ENCODE measurements around the gene B3GNT9. TPM values are rescaled to one million over a fixed set of nuclear protein-coding genes. Genes with fewer than 3 reads are reported as not detected.

B3GNT9 gene
- polyA plus RNA-seq, 1 of the 3 experiments (the other 2 are of a cell fraction), result 9.9 TPM

DNA sequence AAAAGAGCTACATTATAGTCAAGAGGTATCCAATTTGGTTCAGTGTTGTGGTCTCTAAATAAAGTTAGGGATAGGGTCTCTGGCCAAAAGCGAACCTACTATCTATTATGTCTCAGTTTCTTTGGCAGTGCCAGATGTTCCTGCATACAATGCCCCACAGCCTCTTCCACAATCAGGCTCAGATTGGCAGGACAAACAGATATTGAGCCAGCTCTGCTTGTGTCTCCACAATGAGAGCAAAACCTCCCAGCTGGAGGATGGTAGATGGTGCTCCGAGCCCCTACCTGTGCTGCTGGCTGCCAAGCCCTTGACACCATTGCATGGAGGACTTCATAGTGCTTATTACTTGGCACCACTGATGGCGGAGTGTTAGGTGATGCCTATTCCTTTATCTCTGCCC lies 21.4 kb downstream of the B3GNT9 start (continued):
- TF ChIP-seq ZBTB33 (IDR thresholded peaks at IDR 0.05; ENCODE audit: borderline replicate concordance, low read depth), result no peak
- TF ChIP-seq YY1 (IDR thresholded peaks at IDR 0.05; ENCODE audit: low read depth), result no peak
- TF ChIP-seq, protein P1, sequence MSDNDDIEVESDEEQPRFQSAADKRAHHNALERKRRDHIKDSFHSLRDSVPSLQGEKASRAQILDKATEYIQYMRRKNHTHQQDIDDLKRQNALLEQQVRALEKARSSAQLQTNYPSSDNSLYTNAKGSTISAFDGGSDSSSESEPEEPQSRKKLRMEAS (IDR thresholded peaks at IDR 0.05; ENCODE audit: low read depth), result no peak
- TF ChIP-seq FOXJ3 (CRISPR knock-in tag; IDR thresholded peaks at IDR 0.05), result no peak
- no peak for TF ChIP-seq TAF1 (IDR thresholded peaks at IDR 0.05; ENCODE audit: borderline replicate concordance, low read depth, low read length)
- TF ChIP-seq RFX5 (IDR thresholded peaks at IDR 0.05; ENCODE audit: low read length), result no peak
- no peak for TF ChIP-seq NFIC (IDR thresholded peaks at IDR 0.05; ENCODE audit: borderline replicate concordance)

- Histone ChIP-seq H3K9me3 (no peaks in the 10 kb centered on the region), H3K9ac (no peak overlapping the region), H3K4me3 (ENCODE audit: low read depth in 2 of 2, low read length in 1 of 2) (no peak overlapping the region), H3K27me3 (ENCODE audit: insufficient read depth) (no peaks in the 10 kb centered on the region), H3K4me2 (no peak overlapping the region), H3K4me1 (ENCODE audit: control insufficient read depth in 1 of 2, insufficient read depth in 2 of 2, low read depth in 1 of 2, low read length in 1 of 2) (no peaks in the 10 kb centered on the region), H4K20me1 (ENCODE audit: insufficient read depth) (no peaks in the 10 kb centered on the region), H3F3A (replicated peaks; ENCODE audit: insufficient read depth) (no peaks in the 10 kb centered on the region), H3K27ac (ENCODE audit: low read depth in 2 of 2, low read length in 1 of 2) (no peak overlapping the region), H3K79me2 (ENCODE audit: insufficient read depth) (0 out of 2 replicates have a peak, but pooled peaks cover 2% of the 10 kb centered on the region), H2AFZ (ENCODE audit: low read depth) (no peak overlapping the region), H3K36me3 (replicated peaks in 1 of 2; ENCODE audit: control insufficient read depth in 1 of 2, insufficient read depth in 2 of 2, low read length in 1 of 2) (peaks cover 34 to 40% of the 10 kb centered on the region in 2 experiments), H3K9me2 (no peaks in the 10 kb centered on the region)
- no peak for DNase-seq
- POLR2A ChIA-PET, result no interaction called here
- CTCF ChIA-PET, result interaction anchor here (0.9 to 2.8 kb wide), 6 partner anchors 9 to 143 kb away, joined by 3 to 11 read pairs (median 6); no protein-coding TSS in a partner anchor
- WGBS (ENCODE audit: low lambda C conversion rate), result 97% methylated on average over 3 of the region's 3 CpGs
- TF ChIP-seq USF1 (IDR thresholded peaks at IDR 0.05; ENCODE audit: borderline replicate concordance, low read depth), result no peak
Measured at GRCh38 chr16:67128887-67129286, 21.9 kb downstream of the B3GNT9 start.

DNA sequence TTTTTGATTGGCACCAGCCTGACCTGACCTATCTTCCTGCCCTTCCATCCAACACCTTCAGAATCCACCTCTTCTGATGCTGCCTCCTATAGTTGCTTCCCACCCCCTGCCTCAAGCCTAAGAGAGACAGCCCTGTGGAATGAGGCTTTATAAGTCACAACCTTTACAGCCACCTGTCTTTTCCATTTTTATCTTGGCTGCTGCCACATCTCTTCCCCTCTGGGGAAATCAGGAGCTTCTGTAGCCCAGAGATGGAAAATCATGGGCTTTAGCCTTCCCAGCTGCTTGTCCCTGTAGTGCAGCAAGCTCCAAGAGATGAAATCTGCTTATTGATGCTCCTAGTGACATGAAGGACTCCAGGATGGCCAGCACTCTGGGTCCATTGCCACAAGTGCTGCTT lies 22.4 kb downstream of the B3GNT9 start:
- POLR2A ChIA-PET, result no interaction called here
- Histone ChIP-seq H3K9me3 (no peaks in the 10 kb centered on the region), H4K20me1 (ENCODE audit: insufficient read depth) (no peaks in the 10 kb centered on the region), H3K79me2 (ENCODE audit: insufficient read depth) (0 out of 2 replicates have a peak, but pooled peaks cover 2% of the 10 kb centered on the region), H3K9me2 (no peaks in the 10 kb centered on the region), H3K4me3 (ENCODE audit: low read depth in 2 of 2, low read length in 1 of 2) (no peak overlapping the region), H2AFZ (ENCODE audit: low read depth) (no peak overlapping the region), H3K4me1 (ENCODE audit: control insufficient read depth in 1 of 2, insufficient read depth in 2 of 2, low read depth in 1 of 2, low read length in 1 of 2) (no peaks in the 10 kb centered on the region), H3K27me3 (ENCODE audit: insufficient read depth) (no peaks in the 10 kb centered on the region), H3F3A (replicated peaks; ENCODE audit: insufficient read depth) (no peaks in the 10 kb centered on the region), H3K36me3 (replicated peaks in 1 of 2; ENCODE audit: control insufficient read depth in 1 of 2, insufficient read depth in 2 of 2, low read length in 1 of 2) (peaks cover 33 to 44% of the 10 kb centered on the region in 2 experiments), H3K4me2 (no peak overlapping the region), H3K9ac (no peak overlapping the region), H3K27ac (ENCODE audit: low read depth in 2 of 2, low read length in 1 of 2) (no peak overlapping the region)
- CTCF ChIA-PET, result interaction anchor here (0.9 to 2.8 kb wide), 4 partner anchors 10 to 143 kb away, joined by 3 to 11 read pairs (median 4); no protein-coding TSS in a partner anchor
- no peak for DNase-seq
- TF ChIP-seq GATA2 (CRISPR knock-in tag; IDR thresholded peaks at IDR 0.05) (no peak), TCF12 (IDR thresholded peaks at IDR 0.05) (no peak), CTCF (IDR thresholded peaks at IDR 0.05) (no peak), ELF1 (IDR thresholded peaks at IDR 0.05) (no peak), POLR2AphosphoS5 (IDR thresholded peaks at IDR 0.05; ENCODE audit: low read depth, low read length) (no peak), EZH2phosphoT487 (IDR thresholded peaks at IDR 0.05; ENCODE audit: borderline replicate concordance, low read depth) (no peak), SIN3A (IDR thresholded peaks at IDR 0.05; ENCODE audit: borderline replicate concordance, low read depth, low read length) (no peak), USF1 (IDR thresholded peaks at IDR 0.05; ENCODE audit: borderline replicate concordance, low read depth) (no peak), TEAD4 (IDR thresholded peaks at IDR 0.05; ENCODE audit: borderline replicate concordance, insufficient read depth) (no peak), NFIC (IDR thresholded peaks at IDR 0.05; ENCODE audit: borderline replicate concordance) (no peak)
- TF ChIP-seq, protein P1 (IDR thresholded peaks at IDR 0.05; ENCODE audit: low read depth), result no peak

Measured in SK-N-SH (cell line).